ENCODE measurements around the gene RHBDL3.

DNA sequence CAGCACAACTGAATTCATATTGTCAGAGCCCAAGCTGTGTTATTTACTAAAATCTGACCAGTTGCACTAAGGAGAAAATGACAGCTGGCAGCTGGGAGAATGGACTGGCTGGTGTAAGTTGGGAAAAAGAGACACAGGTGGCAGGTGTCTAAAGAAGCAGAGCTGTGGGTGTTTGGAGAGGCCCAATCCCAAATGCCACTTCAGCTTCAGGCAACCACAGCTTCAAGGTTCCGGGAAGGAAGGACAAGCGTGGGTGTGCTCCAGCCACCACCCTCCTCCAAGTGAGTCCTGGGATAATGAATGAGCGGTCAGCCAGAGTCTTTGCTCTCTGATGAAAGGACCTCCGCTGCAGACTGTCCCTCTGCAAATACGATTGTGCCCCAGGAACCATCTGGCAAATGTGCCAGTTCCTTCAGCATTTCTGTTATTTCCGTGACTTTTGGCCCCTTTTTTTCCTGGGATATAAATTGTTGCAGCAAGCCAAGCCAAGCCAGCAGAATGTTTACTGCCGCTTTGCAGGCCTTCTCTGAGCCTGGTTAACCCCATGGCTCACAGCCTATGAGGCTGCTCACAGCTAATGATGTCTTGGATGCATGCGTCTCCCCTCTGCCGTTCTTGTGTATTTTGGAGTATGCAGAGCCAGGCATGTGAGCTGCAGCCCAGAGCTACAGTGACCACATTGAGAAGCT, 9.5 kb upstream of the RHBDL3 start:
- no peak for TF ChIP-seq POLR2AphosphoS5 (IDR thresholded peaks at IDR 0.05; ENCODE audit: insufficient read depth, low read depth, low read length)
- TF ChIP-seq POLR2A (IDR thresholded peaks at IDR 0.05; ENCODE audit: low read depth, low read length), result no peak
- TF ChIP-seq, protein P1, sequence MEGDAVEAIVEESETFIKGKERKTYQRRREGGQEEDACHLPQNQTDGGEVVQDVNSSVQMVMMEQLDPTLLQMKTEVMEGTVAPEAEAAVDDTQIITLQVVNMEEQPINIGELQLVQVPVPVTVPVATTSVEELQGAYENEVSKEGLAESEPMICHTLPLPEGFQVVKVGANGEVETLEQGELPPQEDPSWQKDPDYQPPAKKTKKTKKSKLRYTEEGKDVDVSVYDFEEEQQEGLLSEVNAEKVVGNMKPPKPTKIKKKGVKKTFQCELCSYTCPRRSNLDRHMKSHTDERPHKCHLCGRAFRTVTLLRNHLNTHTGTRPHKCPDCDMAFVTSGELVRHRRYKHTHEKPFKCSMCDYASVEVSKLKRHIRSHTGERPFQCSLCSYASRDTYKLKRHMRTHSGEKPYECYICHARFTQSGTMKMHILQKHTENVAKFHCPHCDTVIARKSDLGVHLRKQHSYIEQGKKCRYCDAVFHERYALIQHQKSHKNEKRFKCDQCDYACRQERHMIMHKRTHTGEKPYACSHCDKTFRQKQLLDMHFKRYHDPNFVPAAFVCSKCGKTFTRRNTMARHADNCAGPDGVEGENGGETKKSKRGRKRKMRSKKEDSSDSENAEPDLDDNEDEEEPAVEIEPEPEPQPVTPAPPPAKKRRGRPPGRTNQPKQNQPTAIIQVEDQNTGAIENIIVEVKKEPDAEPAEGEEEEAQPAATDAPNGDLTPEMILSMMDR (IDR thresholded peaks at IDR 0.05; ENCODE audit: extremely low read depth in 1 of 2, insufficient read depth in 1 of 2, low read depth in 1 of 2, low read length in 2 of 2), result no peak
- no peak for TF ChIP-seq EZH2 (IDR thresholded peaks at IDR 0.05; ENCODE audit: borderline replicate concordance, low read depth, low read length, severe bottlenecking)
- TF ChIP-seq MYC (IDR thresholded peaks at IDR 0.05; ENCODE audit: low read depth, low read length), result no peak
- no peak for TF ChIP-seq MAX (IDR thresholded peaks at IDR 0.05; ENCODE audit: insufficient read depth, insufficient read length)

Measured in endothelial cell of umbilical vein (primary cell).